HG02885 (cell line): ENCODE data around the gene NARF.

Experiments
- ATAC-seq: cut with Tn5 transposase; IDR thresholded peaks from one replicate; pipeline ENCODE4 v1.9.1; 2021; ENCODE audit warnings: mild to moderate bottlenecking; ENCODE audit not compliant: unreplicated experiment, poor library complexity

NARF gene

GRCh38 chr17:82468692-82469091, 10.2 kb downstream of the NARF start:
- no peak for ATAC-seq

DNA sequence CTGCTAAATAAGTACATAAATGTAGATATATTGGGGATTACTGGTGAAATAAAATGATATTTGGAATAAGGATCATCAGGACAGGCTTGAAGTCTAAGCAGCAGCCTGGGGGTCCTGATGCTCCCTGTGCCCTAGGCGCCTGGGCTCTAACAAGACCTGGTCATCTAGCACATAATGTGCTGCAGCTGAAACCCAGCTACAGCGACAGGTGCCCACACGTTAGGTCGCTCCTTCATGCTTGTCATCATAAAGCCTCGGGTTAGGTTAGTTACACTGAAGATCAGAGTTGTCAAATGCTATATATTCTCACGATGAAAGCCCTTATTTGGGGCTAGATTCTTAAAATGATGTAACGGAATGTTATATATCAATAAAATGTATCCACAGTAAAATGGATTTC, 11.5 kb downstream of the NARF start:
- no peak for ATAC-seq

- no peak for ATAC-seq
These were observed 15.9 kb downstream of the NARF start for GRCh38 chr17:82474223-82475010.

DNA sequence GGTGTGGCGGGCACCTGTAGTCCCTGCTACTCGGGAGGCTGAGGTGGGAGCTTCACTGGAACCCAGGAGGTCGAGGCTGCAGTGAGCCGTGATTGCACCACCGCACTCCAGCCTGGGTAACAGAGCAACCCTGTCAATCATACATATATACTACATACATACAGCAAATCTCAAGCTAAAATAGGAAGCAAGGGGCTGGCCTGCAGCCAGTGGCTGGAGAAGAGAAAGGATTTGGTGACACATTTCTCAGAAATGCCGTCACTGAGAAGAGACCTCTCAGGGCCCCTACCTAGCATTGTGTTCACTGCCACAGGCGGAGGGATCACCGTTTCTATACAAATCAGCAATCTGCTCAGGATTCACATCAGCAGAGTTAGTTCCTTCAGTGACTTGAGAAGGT, 16.9 kb downstream of the NARF start:
- ATAC-seq: no peak

DNA sequence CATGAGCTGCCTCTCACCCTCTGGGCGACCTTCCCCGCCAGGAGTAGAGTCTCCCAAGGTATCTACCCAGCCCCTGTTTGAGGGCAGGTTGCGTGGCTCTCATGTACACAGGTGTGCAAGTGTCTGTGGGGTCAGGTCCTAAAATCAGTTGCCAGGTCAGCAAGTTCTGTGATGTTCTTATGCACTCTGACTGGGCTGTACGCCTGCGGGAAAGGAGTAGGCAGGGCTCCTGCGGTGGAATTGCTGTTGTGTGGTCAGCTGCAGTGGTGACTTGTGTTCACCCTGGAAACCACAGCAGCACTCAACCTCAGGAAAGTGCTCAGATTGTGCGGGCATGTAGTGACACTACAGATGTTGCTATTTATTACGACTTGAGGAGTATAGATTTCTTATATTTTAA, 19.4 kb downstream of the NARF start:
- ATAC-seq: no peak

DNA sequence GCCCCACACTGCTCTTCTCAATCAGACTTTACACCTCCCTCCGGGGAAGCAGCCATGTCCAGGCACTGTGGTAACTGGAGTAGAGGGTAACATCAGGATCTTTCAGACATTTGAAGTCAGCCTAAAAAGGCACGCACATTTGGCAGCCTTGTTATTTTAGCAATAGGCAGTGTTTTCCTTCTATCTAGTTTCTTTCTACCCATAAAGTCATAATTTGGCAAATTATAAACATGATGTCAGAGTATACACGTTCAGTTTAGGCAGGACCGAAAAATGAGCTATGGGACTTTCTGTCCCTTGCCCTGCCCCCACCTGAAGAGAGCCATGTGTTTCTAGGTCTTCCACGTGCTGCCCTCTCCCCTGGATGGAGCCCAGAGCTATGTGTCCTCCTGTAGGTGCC, 21.1 kb downstream of the NARF start:
- ATAC-seq: no peak

DNA sequence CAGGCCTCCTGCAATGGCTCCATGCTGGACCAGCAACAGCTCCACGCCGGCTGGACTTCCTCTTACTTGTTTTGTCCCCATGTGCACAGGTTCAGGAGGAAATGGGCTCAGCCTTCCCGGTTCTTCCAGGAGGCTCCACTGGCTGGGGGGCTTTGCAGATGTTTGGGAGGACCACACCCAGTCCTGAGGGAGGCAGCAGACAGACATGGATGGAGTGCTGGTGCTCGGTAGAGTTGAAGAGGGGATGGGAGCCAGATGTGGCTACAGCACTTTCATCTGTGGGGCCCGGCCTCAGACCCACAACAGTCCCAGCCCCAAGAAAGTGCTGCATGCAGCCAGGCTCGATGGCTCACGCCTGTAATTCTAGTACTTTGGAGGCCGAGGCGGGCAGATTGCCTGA, 21.8 kb downstream of the NARF start:
- no peak for ATAC-seq

DNA sequence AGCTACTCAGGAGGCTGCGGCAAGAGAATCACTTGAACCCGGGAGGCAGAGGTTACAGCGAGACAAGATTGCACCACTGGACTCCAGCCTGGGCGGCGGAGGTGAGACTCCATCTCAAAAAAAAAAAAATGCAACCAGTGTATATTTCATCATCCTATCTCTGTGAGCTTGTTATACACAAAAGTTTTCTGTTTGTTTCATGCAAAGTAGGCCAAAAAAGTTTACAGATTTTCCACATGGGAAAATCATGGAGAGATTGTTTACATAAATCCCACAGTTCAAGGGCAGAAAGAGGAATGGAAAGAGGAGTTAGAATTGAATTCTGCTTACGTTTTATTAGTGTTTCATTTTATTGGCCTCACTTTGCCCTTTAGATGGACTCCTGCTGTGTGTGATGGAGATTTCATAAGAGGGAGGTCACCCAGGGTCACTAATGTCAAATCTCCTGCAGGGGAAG, 24.7 kb downstream of the NARF start:
- no peak for ATAC-seq

DNA sequence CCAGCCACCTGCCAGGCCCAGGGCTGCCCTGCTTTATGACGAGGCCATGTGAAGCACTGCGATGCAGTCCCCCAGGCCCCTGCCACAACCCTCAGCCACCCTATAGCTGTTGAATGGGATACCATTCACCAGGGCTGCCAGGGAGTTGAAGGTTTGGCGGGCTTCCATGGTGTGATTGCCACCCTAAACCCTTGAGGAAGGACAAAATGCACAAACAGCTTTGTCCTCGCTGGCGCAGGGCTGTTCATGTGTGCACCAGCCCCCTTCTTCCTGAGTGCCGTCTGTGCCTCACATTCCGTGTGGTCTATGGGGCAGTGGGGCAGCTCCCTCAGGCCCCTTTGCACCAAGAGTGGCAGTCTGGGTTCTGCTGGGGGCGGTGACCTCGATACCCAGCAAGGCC, 25.3 kb downstream of the NARF start:
- ATAC-seq: no peak

GRCh38 chr17:82486231-82487094, 27.9 kb downstream of the NARF start:
- ATAC-seq: no peak

- no peak for ATAC-seq
These were observed 29.4 kb downstream of the NARF start for GRCh38 chr17:82487910-82488309.

GRCh38 chr17:82489117-82489516, 30.6 kb downstream of the NARF start:
- ATAC-seq: no peak

DNA sequence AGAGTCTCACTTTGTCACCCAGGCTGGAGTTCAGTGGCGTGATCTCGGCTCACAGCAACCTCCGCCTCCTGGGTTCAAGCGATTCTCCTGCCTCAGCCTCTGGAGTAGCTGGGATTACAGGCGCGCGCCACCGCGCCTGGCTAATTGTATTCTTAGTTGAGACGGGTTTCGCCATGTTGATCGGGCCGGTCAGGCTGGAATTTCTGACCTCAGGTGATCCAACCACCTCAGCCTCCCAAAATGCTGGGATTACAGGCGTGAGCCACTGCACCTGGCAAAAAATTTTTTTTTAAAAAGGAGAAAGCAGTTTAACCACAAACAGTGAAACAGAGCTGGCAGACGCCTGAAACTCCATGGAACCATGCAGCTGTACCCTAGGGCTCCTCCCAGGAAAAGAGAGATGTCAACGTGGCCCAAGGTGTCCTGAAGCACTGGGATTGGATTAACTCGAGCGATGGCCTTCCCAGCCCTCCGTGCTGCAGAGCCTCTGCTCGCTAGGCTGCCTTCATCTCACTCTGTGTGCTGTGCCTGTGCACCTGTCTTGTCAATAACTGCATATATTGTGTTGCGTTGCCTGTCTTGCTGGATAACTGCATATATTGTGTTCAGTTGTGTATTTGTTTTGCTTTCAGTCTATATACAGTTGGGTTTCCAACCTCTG, 31.4 kb downstream of the NARF start:
- no peak for ATAC-seq

DNA sequence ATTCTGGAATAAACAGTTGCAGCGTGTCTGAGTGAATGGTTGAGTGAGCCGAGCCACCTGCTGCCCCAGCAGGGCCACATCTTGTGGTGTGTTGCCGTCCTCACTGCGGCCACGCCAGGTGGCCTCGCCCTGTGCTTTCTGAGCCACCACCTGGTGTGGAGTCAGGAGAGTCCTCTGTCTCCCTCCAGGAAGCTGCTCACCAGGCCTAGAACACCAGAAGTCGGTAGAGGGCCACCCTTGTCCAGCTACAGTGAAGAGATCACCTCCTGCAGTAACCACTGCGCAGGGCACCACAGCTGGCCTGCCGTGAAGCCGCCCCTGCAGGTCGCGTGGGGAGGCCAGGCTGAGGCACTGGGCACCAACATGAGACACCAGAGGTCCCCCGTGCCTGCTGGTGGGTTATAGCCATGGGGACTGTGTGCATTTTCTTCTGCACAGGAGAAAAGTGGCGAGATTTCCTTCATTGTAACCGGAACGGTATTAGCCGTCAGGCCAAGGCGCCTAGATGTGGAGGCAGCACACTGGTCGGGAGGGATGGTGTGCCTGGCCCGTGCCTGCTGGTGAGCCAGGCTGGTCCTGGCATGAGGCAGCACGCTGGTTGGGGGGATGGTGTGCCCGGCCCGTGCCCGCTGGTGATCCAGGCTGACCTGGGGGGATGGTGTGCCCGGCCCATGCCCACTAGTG, 32.1 kb downstream of the NARF start:
- ATAC-seq: no peak

DNA sequence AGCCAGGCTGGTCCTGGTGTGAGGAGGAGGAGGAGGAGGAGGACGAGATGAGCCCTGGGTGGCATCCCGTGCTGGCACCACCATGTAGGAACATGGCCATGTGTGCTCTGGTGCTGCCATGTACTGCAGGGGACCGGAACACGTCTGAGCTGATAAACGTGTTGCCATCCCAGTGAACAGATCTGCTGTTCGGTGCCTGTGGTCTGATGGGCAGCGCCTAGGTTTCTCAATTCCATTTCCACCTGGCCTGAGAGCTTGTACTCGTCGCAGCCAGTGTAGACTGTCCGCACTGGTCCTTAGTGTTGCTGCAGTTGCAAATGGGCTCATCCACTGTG, 32.6 kb downstream of the NARF start:
- no peak for ATAC-seq

- ATAC-seq: no peak
These were observed 33.0 kb downstream of the NARF start for GRCh38 chr17:82491533-82491932.

DNA sequence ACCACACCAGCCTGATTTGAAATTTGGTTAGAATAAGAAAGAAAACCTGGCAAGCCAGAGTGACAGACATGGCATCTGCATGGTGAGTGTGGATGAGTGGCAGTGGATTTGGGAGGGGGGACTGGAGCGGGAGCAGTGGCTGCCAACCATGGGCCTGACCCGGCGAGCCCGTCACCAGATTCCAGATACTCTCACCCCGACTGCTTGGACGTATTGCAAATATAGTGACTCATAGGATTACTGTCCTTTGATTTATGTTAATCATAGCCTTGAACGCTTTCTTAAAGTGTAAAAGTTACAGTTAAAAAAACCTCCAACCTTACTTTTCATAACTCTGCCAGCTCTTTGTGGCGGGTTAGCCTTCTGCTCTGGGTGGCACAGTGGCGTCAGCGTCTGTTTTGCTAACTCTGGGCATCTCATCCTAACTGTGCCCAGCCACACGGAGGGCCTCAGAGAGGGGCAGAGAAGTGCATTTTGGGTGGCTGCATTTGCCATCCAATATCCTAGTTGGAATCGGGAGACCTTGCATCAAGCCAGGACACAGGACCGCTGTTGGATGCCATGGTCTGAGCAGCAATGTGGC, 34.2 kb downstream of the NARF start:
- ATAC-seq: no peak

DNA sequence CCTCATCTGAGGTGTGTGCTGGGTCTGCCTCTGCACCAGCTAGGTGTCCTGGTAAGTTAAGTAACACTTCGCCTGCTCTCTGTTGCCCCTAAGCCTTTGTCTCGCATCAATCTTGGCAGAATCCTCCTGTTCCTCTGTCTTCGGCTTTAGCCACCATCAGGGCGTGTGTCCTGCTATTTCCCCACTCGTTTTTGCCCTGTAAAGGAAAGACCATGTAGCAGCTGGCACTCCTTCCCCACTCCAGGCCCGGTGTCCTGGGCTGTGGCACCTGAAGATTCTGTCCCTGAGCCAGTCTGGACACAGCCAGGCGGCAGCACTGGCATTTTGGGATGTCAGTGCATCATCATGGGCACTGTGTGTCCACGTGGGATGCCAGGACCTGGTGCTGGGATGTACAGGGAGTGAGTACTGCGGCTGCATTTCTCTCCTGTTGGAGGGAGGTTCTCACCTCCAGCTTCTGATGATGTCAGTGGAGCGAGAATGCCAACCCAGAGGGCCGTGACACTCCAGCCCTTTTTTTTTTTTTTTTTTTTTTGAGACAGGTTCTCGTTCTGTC, 34.8 kb downstream of the NARF start:
- ATAC-seq: no peak

- ATAC-seq: peak; percentile 61
These were observed 35.9 kb downstream of the NARF start for GRCh38 chr17:82494236-82495055.
